Measurements from ENCODE around the gene GSTT4. TPM values are rescaled to one million over a fixed set of nuclear protein-coding genes. Genes with fewer than 3 reads are reported as not detected.
A peak's percentile ranks its signal among the peaks of the same experiment; 100 is the strongest.
"Not testable (repeated sequence)": the region's sequence is repeated elsewhere in the genome, so short reads cannot be mapped to it uniquely, and the experiment has no call there.

Gene GSTT4
- polyA plus RNA-seq, 1 of the 3 experiments (the other 2 are of a cell fraction) = not detected

DNA sequence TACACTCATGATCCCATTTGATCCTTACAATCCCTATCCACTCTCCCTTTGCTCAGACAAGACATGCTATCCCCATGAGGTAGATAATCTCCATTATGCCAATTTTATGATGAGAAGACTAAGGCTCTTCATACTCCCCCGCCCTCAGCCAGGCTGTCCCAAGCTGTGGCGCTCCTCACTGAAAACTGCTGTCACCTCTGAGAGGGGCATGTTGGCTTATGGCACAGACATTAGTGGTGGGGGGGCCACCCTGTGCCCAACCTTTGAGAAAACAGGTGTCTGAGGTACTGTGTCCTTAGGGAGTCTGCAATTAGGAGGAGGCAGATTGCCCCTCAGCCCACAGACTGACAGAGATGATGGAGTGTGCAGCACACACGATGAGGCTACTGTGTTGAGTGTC, 36.2 kb downstream of the GSTT4 start:
- POLR2A ChIA-PET = no interaction called here
- H3K9me3 ChIP-seq = no peaks in the 10 kb centered on the region

DNA sequence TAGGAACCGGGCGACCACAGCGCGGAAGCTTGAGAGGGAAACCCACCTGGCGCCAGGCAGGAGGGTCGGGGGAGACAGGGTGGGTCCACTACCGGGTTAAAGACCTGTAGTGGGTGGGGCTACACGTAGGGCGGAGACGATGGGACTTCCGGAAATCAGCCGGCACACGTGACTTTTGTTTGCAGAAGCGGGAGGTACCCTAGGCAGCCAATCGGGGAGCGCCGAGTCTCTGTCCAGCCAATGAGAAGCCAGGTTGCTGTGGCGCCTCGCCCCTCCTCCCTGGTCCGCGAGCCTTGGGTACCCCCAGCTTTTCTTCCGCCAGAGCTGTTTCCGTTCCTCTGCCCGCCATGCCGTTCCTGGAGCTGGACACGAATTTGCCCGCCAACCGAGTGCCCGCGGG, 38.7 kb downstream of the GSTT4 start, which contains the start of gene DDTL:
DDTL (plus strand) TSS at position 321 of the 400 bp plus-strand sequence; CDS start at position 348, 27 bp downstream.
- DNase-seq; POLR2A ChIA-PET; H3K9me3 ChIP-seq; H3K4me3 ChIP-seq (ENCODE audit: low read depth in 2 of 2, low read length in 1 of 2); H4K20me1 ChIP-seq (ENCODE audit: insufficient read depth); H3K9me2 ChIP-seq; CTCF ChIA-PET; H2AFZ ChIP-seq (ENCODE audit: low read depth); H3F3A ChIP-seq (replicated peaks; ENCODE audit: insufficient read depth); H3K9ac ChIP-seq; H3K27me3 ChIP-seq (ENCODE audit: insufficient read depth); H3K27ac ChIP-seq (ENCODE audit: low read depth in 2 of 2, low read length in 1 of 2); H3K4me2 ChIP-seq; H3K4me1 ChIP-seq (ENCODE audit: control insufficient read depth in 1 of 2, insufficient read depth in 2 of 2, low read depth in 1 of 2, low read length in 1 of 2): not testable (repeated sequence)
- Histone ChIP-seq H3K79me2 (ENCODE audit: insufficient read depth) (peaks cover 23% of the 10 kb centered on the region; the same call in 1 of the 2 replicates), H3K36me3 (replicated peaks in 1 of 2; ENCODE audit: control insufficient read depth in 1 of 2, insufficient read depth in 2 of 2, low read length in 1 of 2) (peaks cover 16 to 20% of the 10 kb centered on the region in 2 experiments)
- no CpG with 5 or more reads among the region's 30 CpGs for WGBS (ENCODE audit: low lambda C conversion rate)

More for the DNA sequence above, 36.2 kb downstream of the GSTT4 start:
- peaks cover 16 to 20% of the 10 kb centered on the region in 2 experiments for H3K36me3 ChIP-seq (replicated peaks in 1 of 2; ENCODE audit: control insufficient read depth in 1 of 2, insufficient read depth in 2 of 2, low read length in 1 of 2)
- H3K27ac ChIP-seq (ENCODE audit: low read depth in 2 of 2, low read length in 1 of 2) = no peak overlapping the region
- WGBS (ENCODE audit: low lambda C conversion rate) = 88% methylated on average over 3 of the region's 3 CpGs
- H3K4me1 ChIP-seq (ENCODE audit: control insufficient read depth in 1 of 2, insufficient read depth in 2 of 2, low read depth in 1 of 2, low read length in 1 of 2) = no peaks in the 10 kb centered on the region; a peak in 1 of 4 replicates
- H3K9me2 ChIP-seq = no peaks in the 10 kb centered on the region
- no peak for DNase-seq
- H4K20me1 ChIP-seq (ENCODE audit: insufficient read depth) = no peaks in the 10 kb centered on the region
- H3K27me3 ChIP-seq (ENCODE audit: insufficient read depth) = no peaks in the 10 kb centered on the region
- peaks cover 5% of the 10 kb centered on the region for H3F3A ChIP-seq (replicated peaks; ENCODE audit: insufficient read depth)
- no peak for TF ChIP-seq CHD2 (IDR thresholded peaks at IDR 0.05; ENCODE audit: low read length, partially characterized antibody)
- TF ChIP-seq JUND (IDR thresholded peaks at IDR 0.05) = no peak
- no peak for TF ChIP-seq NFIC (IDR thresholded peaks at IDR 0.05; ENCODE audit: borderline replicate concordance)
- no peak for TF ChIP-seq FOXM1 (IDR thresholded peaks at IDR 0.05; ENCODE audit: low read depth)
- TF ChIP-seq NRF1 (IDR thresholded peaks at IDR 0.05; ENCODE audit: low read depth, low read length) = no peak
- no peak for TF ChIP-seq RCOR1 (IDR thresholded peaks at IDR 0.05; ENCODE audit: low read length)
- TF ChIP-seq TEAD4 (IDR thresholded peaks at IDR 0.05; ENCODE audit: borderline replicate concordance, insufficient read depth) = no peak
- TF ChIP-seq TAF1 (IDR thresholded peaks at IDR 0.05; ENCODE audit: borderline replicate concordance, low read depth, low read length) = no peak
- H3K9ac ChIP-seq = no peak overlapping the region
- no peak overlapping the region for H2AFZ ChIP-seq (ENCODE audit: low read depth)
- H3K79me2 ChIP-seq (ENCODE audit: insufficient read depth) = peaks cover 28% of the 10 kb centered on the region; the same call in 1 of the 2 replicates
- H3K4me2 ChIP-seq = no peak overlapping the region
- H3K4me3 ChIP-seq (ENCODE audit: low read depth in 2 of 2, low read length in 1 of 2) = no peak overlapping the region
- CTCF ChIA-PET = no interaction called here

GRCh38 chr22:23966094-23966493, 39.2 kb downstream of the GSTT4 start:
- H3K9me2 ChIP-seq; H3K4me2 ChIP-seq; H2AFZ ChIP-seq (ENCODE audit: low read depth); H4K20me1 ChIP-seq (ENCODE audit: insufficient read depth); H3K4me1 ChIP-seq (ENCODE audit: control insufficient read depth in 1 of 2, insufficient read depth in 2 of 2, low read depth in 1 of 2, low read length in 1 of 2); H3K27ac ChIP-seq (ENCODE audit: low read depth in 2 of 2, low read length in 1 of 2); POLR2A ChIA-PET; CTCF ChIA-PET; DNase-seq; H3K9ac ChIP-seq; H3K9me3 ChIP-seq; H3F3A ChIP-seq (replicated peaks; ENCODE audit: insufficient read depth); H3K27me3 ChIP-seq (ENCODE audit: insufficient read depth); H3K4me3 ChIP-seq (ENCODE audit: low read depth in 2 of 2, low read length in 1 of 2): not testable (repeated sequence)
- H3K36me3 ChIP-seq (replicated peaks in 1 of 2; ENCODE audit: control insufficient read depth in 1 of 2, insufficient read depth in 2 of 2, low read length in 1 of 2) = peaks cover 12 to 15% of the 10 kb centered on the region in 2 experiments
- WGBS (ENCODE audit: low lambda C conversion rate) = 8% methylated on average over 4 of the region's 18 CpGs
- peaks cover 18% of the 10 kb centered on the region; the same call in 1 of the 2 replicates for H3K79me2 ChIP-seq (ENCODE audit: insufficient read depth)

- no CpG with 5 or more reads among the region's 43 CpGs for WGBS (ENCODE audit: low lambda C conversion rate)
- POLR2A ChIA-PET; H3K79me2 ChIP-seq (ENCODE audit: insufficient read depth); CTCF ChIA-PET; H2AFZ ChIP-seq (ENCODE audit: low read depth); H3K4me1 ChIP-seq (ENCODE audit: control insufficient read depth in 1 of 2, insufficient read depth in 2 of 2, low read depth in 1 of 2, low read length in 1 of 2); H3K9me3 ChIP-seq; H3K36me3 ChIP-seq (replicated peaks in 1 of 2; ENCODE audit: control insufficient read depth in 1 of 2, insufficient read depth in 2 of 2, low read length in 1 of 2); H3K27ac ChIP-seq (ENCODE audit: low read depth in 2 of 2, low read length in 1 of 2); H4K20me1 ChIP-seq (ENCODE audit: insufficient read depth); H3K9ac ChIP-seq; H3F3A ChIP-seq (replicated peaks; ENCODE audit: insufficient read depth); H3K9me2 ChIP-seq; DNase-seq; H3K27me3 ChIP-seq (ENCODE audit: insufficient read depth): not testable (repeated sequence)
- peak within 1 kb of the TSS; percentile 62; the same call in 1 of the 2 replicates for H3K4me2 ChIP-seq
- H3K4me3 ChIP-seq (ENCODE audit: low read depth in 2 of 2, low read length in 1 of 2) = peak within 1 kb of the TSS in 1 of 2 experiments; percentile 36; a peak in 2 of 4 replicates
Observed at GRCh38 chr22:23961084-23961771, 44.0 kb downstream of the GSTT4 start, which contains the start of gene GSTT2B. TSS of gene GSTT2B (minus strand) at chr22:23961195. CDS start at chr22:23961131, 64 bp downstream.
